KOPT-K1 (cell line): ENCODE data around the gene FCHSD2.

Source experiments
- H3K27ac ChIP-seq: fragments of 200-600 bp; sonication (generic); 2 replicates; pipeline ENCODE4 v1.5.1; 2016; ENCODE audit warnings: antibody characterized with exemption, mild to moderate bottlenecking, low read depth, low read length; ENCODE audit not compliant: poor library complexity, severe bottlenecking
- H3K36me3 ChIP-seq: fragments of 200-600 bp; sonication (generic); 2 replicates; pipeline ENCODE4 v1.5.1; 2017; ENCODE audit warnings: antibody characterized with exemption, mild to moderate bottlenecking, low read length, moderate library complexity; ENCODE audit not compliant: insufficient read depth
- H3K9me3 ChIP-seq: fragments of 200-600 bp; sonication (generic); 2 replicates; pipeline ENCODE4 v1.5.1; 2017; ENCODE audit warnings: antibody characterized with exemption, low read length, mild to moderate bottlenecking; ENCODE audit not compliant: insufficient read depth, poor library complexity, severe bottlenecking

The FCHSD2 gene

GRCh38 chr11:73012121-73012863 lies 129.8 kb downstream of the FCHSD2 start:
- Histone ChIP-seq H3K9me3 (peaks cover 31% of the 10 kb centered on the region), H3K36me3 (peaks cover 27% of the 10 kb centered on the region), H3K27ac (no peak overlapping the region)

DNA sequence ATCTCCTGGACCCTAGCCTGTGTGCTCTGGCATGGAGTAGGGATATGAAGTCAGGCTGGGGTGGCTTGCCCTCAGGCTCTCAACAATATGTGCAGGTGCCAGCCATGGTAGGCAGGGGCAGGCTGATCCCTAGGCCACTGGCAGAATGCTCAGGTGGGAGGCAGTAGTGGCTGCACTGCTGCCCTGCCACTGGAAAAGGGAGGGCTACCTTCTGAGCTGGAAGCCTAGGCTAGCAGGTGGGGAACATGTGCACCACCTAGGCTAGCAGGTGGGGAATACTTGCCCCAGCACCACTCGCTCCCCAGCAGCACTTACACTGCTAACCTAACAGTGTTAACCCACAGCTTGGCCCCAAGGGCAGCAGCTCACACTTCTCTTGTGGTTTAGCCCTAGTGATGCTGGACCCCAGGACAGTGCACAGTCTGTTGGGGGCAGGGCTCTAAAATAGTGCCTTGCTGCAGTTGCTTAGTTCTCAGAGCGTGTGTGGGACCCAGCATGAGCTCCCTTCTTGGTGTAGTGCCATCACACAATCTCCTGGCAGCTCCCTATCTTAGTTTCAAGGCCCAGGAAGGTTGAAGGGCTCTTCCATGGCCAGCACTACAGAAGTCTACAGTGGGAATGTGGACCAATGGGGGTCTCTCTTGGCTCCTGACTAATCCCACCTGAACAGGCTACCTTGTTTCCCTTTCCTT lies 130.8 kb downstream of the FCHSD2 start:
- H3K27ac ChIP-seq = no peak overlapping the region
- peaks cover 27% of the 10 kb centered on the region for H3K36me3 ChIP-seq
- H3K9me3 ChIP-seq = peaks cover 31% of the 10 kb centered on the region

DNA sequence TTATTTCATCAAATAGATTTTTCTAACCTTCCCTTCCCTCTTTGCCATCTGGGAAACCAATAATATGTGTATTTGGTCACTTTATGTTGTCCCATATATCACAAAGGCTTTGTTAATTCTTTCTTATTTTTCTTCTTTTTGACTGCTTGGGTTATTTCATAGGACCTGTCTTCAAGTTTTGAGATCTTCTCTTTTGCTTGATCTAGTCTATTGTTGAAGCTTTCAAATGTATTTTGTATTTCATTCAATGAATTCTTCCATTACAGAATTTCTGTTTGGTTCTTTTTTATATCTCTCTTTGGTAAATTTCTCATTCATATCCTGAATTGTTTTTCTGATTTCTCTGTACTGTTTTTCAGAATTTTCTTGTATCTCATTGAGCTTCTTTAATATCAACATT lies 132.1 kb downstream of the FCHSD2 start:
- H3K36me3 ChIP-seq = peaks cover 27% of the 10 kb centered on the region
- no peak overlapping the region for H3K27ac ChIP-seq
- peaks cover 31% of the 10 kb centered on the region for H3K9me3 ChIP-seq

DNA sequence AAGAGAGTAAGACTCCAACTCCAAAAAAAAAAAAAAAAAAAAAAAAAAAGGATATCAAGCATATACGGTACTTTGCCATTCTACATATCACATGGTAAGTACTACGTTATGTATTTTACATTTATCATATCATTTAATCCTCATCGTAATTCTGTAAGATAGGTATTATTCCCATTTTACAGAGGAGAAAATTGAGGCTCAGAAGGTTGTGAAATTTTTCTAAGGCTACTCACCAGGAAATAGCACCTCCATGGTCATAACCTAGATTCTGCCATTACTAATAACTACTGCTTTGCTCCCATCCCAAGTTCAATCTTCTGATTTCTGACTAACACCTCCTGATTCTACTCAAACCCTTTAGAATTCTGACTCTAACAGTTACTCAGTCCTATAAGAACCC lies 138.0 kb downstream of the FCHSD2 start:
- H3K27ac ChIP-seq = no peak overlapping the region
- H3K36me3 ChIP-seq = peaks cover 3% of the 10 kb centered on the region; the same call in 1 of the 2 replicates
- H3K9me3 ChIP-seq = peaks cover 1% of the 10 kb centered on the region

- no peaks in the 10 kb centered on the region for H3K9me3 ChIP-seq
- peaks cover 3% of the 10 kb centered on the region; the same call in 1 of the 2 replicates for H3K36me3 ChIP-seq
- no peak overlapping the region for H3K27ac ChIP-seq
Observed at GRCh38 chr11:73003088-73003487, 139.0 kb downstream of the FCHSD2 start.

DNA sequence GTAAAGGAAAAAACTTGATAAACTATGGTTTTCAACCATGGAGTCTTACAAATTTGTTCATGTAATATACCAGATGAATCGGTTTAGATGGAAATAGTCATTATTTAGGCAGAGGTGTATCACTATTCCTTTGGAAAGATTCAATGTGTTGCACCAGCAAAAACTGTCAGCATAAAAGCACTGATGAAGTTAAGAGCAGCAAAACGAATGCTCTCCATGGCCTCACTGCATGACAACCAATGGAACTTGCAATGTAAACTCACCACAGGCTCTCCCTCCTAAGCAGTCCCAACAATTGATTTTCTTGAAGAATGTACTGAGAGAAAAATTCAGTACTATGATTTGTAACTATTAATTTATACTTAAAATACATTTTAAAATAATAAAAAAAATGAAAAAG lies 139.9 kb downstream of the FCHSD2 start:
- Histone ChIP-seq H3K9me3 (no peaks in the 10 kb centered on the region), H3K36me3 (peaks cover 3% of the 10 kb centered on the region; the same call in 1 of the 2 replicates), H3K27ac (no peak overlapping the region)

DNA sequence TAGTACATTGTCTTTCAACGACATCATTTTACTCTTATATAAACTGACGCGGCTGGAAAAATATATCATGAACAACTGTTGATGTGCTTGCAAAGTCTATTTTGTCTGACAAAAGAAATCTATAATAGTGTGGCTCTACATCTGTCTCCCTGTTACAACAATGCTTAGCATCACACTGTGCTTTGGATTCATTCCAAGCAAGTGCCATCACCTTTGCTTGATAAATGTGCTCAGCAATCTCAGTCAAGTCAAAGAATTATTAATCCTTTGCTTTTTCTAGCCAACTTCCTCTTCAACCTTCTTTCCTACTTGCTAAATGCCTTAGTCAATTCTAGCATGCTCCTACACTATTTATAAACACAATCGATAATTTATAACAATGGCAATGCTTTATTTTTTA lies 140.5 kb downstream of the FCHSD2 start:
- Histone ChIP-seq H3K27ac (no peak overlapping the region), H3K9me3 (no peaks in the 10 kb centered on the region), H3K36me3 (peaks cover 3% of the 10 kb centered on the region; the same call in 1 of the 2 replicates)

- no peak overlapping the region for H3K27ac ChIP-seq
- peaks cover 19% of the 10 kb centered on the region; the same call in 1 of the 2 replicates for H3K36me3 ChIP-seq
- H3K9me3 ChIP-seq = no peaks in the 10 kb centered on the region
Observed at GRCh38 chr11:72998676-72999075, 143.4 kb downstream of the FCHSD2 start.

- Histone ChIP-seq H3K9me3 (no peaks in the 10 kb centered on the region), H3K36me3 (peaks cover 19% of the 10 kb centered on the region; the same call in 1 of the 2 replicates), H3K27ac (no peak overlapping the region)
Observed at GRCh38 chr11:72996959-72997358, 145.2 kb downstream of the FCHSD2 start.

- Histone ChIP-seq H3K27ac (no peak overlapping the region), H3K36me3 (peaks cover 44% of the 10 kb centered on the region)
Observed at GRCh38 chr11:72989727-72990126, 152.4 kb downstream of the FCHSD2 start.

DNA sequence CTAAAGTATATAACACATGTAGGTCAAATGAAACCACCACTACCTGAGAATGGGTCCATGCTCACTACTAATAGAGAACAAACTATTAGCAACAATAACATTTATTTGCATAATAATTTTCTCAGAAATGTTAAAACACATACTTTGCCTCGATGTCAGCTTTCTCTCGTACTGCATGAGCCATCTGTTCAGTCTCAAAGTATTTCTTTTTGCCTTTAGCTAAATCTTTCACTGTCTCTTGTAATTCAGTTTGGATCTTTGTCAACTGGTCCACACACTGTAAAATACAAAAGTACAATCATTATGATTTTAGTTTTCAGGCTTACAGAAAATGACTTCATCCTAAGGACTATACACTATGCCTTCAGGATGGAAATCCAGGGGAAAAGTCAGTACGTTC lies 153.3 kb downstream of the FCHSD2 start:
- H3K9me3 ChIP-seq = no peaks in the 10 kb centered on the region
- H3K36me3 ChIP-seq = peaks cover 44% of the 10 kb centered on the region
- no peak overlapping the region for H3K27ac ChIP-seq

More at GRCh38 chr11:72989727-72990126, 152.4 kb downstream of the FCHSD2 start:
- H3K9me3 ChIP-seq = no peaks in the 10 kb centered on the region

- peaks cover 63% of the 10 kb centered on the region for H3K36me3 ChIP-seq
- H3K9me3 ChIP-seq = no peaks in the 10 kb centered on the region
- H3K27ac ChIP-seq = no peak overlapping the region
Observed at GRCh38 chr11:72985645-72986044, 156.5 kb downstream of the FCHSD2 start.

DNA sequence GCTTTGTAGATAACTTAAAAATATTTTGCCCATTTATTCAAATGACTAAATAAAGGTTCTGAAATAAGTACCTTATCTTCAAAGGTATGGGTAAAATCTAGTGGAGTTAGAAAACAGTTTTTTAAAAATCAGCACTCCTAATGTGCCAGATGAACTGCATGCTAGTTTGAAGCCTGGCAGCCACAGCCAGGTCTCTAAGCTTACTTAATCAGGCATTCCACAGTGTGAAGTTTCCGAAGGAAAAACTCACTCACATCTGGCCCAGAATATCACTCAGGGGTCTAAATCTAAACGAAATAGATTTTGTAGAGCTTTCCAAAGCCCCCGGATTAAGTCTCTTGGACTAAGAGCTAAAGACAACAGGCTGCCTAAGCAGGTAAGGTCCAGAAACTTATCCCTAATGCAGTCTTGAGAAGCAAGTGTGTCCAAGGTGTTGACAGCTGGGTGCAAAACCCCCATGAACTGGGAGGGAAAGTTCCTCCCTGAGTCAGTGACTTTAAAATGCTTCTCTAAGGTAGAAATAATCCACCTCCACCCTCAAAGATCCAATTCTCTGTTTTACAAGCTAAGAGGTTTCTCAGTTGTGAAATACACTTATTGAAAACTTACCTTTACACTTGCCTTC lies 157.6 kb downstream of the FCHSD2 start:
- Histone ChIP-seq H3K27ac (no peak overlapping the region), H3K9me3 (no peaks in the 10 kb centered on the region), H3K36me3 (peaks cover 71% of the 10 kb centered on the region)

GRCh38 chr11:72983560-72983959 lies 158.6 kb downstream of the FCHSD2 start:
- Histone ChIP-seq H3K27ac (no peak overlapping the region), H3K9me3 (no peaks in the 10 kb centered on the region), H3K36me3 (peaks cover 73% of the 10 kb centered on the region)

DNA sequence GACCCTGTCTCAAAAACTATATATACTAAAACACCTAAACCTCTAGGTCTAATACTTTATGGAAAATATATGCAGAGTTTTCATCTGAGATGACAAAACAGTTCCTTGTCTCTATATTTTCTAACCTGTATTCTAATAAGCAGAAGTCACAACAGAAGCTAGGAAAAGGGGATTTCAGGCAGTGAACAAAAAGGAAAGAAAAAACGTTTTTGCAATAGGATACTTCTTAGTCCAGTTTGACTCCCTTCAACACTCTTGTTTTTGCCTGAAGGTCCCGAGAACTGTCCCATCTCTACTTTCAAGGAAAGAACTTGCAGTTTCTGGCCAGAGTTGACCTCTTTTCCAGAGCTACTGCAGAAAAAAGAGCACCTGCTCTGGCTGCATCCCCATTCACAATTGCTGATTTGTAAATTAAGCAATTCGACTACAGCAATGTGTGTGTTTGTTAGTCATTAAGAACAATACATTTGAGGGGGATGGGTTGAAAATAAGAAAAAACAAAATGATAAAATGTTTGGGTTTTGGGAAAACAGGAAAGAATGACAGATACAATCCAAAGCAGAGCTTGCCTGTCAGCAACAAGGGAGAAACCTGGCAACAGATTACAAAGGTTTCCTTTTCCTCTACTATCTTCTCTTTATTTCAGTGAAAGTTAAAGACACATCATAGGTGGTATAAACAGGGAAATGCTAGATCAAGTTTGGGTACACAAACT lies 160.0 kb downstream of the FCHSD2 start:
- peaks cover 62% of the 10 kb centered on the region for H3K36me3 ChIP-seq
- no peak overlapping the region for H3K27ac ChIP-seq
- peaks cover 8% of the 10 kb centered on the region for H3K9me3 ChIP-seq
